Neural progenitor cell (in vitro differentiated cells): Measurements from ENCODE around the gene PTPRU.

Experiments
- EZH2 ChIP-seq: fragments of 200-600 bp; sonication (generic); IDR thresholded peaks from 2 replicates; pipeline ENCODE4 v1.6.1; 2017; ENCODE audit warnings: antibody characterized with exemption, mild to moderate bottlenecking, moderate library complexity
- EZH2phosphoT487 ChIP-seq: fragments of 200-600 bp; sonication (generic); IDR thresholded peaks from 2 replicates; pipeline ENCODE4 v1.6.1; 2017; ENCODE audit warnings: antibody characterized with exemption
- TF ChIP-seq, protein P1 (sequence below): fragments of 200-600 bp; sonication (generic); IDR thresholded peaks from 2 replicates; pipeline ENCODE4 v1.5.1; 2017; ENCODE audit warnings: antibody characterized with exemption, mild to moderate bottlenecking

DNA sequence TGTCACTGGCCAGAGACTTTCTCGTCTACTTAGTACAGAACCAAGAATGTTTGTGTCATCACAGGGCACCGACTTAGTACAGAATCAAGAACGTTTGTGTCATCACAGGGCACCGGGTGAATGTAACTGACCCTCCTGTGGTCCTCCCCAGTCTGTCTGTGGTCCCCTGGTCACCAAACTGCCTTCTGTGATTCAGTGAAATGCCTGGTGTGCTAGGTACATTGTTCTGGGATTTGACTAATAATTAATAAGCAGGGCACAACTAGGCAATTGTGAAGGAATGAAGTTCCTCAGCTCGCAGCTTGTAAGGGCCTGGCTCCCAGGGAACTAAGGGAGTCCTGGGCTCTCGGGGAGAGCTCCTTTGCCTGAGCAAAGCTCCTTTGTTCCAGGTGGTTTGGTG is 12.8 kb upstream of the PTPRU start:
- TF ChIP-seq EZH2 (no peak), EZH2phosphoT487 (no peak)
- TF ChIP-seq, protein P1, sequence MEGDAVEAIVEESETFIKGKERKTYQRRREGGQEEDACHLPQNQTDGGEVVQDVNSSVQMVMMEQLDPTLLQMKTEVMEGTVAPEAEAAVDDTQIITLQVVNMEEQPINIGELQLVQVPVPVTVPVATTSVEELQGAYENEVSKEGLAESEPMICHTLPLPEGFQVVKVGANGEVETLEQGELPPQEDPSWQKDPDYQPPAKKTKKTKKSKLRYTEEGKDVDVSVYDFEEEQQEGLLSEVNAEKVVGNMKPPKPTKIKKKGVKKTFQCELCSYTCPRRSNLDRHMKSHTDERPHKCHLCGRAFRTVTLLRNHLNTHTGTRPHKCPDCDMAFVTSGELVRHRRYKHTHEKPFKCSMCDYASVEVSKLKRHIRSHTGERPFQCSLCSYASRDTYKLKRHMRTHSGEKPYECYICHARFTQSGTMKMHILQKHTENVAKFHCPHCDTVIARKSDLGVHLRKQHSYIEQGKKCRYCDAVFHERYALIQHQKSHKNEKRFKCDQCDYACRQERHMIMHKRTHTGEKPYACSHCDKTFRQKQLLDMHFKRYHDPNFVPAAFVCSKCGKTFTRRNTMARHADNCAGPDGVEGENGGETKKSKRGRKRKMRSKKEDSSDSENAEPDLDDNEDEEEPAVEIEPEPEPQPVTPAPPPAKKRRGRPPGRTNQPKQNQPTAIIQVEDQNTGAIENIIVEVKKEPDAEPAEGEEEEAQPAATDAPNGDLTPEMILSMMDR: no peak
